ENCODE measurements around the gene BTBD8.

GRCh38 chr1:92070892-92071291 is 9.3 kb upstream of the BTBD8 start:
- TF ChIP-seq, protein P1, sequence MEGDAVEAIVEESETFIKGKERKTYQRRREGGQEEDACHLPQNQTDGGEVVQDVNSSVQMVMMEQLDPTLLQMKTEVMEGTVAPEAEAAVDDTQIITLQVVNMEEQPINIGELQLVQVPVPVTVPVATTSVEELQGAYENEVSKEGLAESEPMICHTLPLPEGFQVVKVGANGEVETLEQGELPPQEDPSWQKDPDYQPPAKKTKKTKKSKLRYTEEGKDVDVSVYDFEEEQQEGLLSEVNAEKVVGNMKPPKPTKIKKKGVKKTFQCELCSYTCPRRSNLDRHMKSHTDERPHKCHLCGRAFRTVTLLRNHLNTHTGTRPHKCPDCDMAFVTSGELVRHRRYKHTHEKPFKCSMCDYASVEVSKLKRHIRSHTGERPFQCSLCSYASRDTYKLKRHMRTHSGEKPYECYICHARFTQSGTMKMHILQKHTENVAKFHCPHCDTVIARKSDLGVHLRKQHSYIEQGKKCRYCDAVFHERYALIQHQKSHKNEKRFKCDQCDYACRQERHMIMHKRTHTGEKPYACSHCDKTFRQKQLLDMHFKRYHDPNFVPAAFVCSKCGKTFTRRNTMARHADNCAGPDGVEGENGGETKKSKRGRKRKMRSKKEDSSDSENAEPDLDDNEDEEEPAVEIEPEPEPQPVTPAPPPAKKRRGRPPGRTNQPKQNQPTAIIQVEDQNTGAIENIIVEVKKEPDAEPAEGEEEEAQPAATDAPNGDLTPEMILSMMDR (IDR thresholded peaks at IDR 0.05), result no peak
- TF ChIP-seq POLR2A (IDR thresholded peaks at IDR 0.05), result no peak
